TTC549 (cell line): ENCODE measurements around the gene GTF2IRD1.
"Not testable (repeated sequence)": the region's sequence is repeated elsewhere in the genome, so short reads cannot be mapped to it uniquely, and the experiment has no call there.

Experiments used
- FAIRE-seq: peaks from 2 replicates; lab custom pipeline; 2012; peaks lifted over from hg19 to GRCh38; lab: Jason Lieb, UNC

The GTF2IRD1 gene

DNA sequence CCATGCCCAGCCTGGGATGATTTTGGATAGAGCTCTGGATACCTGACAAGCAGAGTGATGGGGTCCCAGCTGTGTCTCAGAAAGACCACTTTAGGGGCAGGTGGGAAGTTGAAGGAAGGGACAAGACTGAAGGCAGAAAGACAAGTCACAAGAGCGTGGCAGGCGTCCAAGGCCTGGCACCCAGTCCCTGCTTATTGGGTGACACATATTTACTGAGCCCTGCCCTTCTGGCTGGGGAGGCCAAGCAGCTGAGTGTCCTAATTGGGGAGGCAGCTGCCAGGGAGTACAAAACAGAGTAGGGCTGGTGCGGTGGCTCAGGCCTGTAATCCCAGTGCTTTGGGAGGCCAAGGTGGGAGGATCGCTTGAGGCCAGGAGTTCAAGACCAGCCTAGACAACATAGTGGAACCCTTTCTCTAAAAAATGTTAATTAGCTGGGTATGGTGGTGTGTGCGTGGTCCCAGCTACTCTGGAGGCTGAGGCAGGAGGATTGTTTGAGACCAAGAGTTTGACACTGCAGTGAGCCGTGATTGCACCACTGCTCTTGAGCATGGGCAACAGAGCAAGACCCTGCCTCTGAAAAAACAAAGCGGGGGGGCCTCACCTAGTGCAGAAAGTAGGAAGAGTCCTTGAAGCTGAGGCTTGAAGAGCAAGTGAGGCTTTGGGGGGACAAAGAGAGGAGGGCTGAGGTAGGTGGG lies 150.8 kb downstream of the GTF2IRD1 start:
- FAIRE-seq: no peak

DNA sequence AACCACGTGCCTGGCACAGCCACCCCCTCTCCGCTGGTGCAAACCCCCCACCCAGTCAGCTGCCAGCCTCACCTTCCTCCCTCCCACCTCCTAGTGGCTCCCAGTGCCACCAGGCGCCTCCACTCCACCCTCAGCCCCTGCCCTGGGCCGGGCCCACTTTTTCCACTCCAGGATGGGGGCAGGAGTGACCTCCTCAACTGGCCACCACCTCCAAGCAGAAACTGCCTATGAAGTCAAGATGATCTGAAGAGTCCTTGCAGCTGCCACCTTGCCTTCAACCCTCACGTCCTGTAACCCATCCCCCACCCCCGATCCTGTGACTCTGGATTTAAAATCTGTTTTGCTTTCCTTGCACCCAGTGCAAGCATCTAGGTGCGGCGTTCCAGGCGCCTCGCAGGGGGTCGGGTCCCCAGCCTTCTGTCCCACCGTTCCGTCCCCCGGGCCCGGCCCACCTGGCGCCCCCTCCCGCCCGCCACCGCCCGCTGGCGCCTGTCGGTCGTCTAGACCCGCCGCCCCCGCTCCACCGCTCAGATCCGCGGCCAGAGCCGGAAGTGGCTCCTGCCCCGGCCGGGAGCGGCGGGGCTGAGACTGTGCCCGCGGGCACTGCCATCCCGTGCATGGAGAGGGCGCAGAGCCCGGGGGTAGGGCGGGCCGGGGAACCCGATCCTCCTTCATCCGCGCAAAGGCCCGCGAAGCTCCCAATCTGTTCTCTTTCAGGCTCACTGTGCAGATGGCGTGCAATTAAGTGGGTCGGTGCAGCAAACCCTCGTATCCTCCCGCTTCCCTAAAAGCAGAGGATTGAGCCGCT lies 152.6 kb downstream of the GTF2IRD1 start:
- no peak for FAIRE-seq

DNA sequence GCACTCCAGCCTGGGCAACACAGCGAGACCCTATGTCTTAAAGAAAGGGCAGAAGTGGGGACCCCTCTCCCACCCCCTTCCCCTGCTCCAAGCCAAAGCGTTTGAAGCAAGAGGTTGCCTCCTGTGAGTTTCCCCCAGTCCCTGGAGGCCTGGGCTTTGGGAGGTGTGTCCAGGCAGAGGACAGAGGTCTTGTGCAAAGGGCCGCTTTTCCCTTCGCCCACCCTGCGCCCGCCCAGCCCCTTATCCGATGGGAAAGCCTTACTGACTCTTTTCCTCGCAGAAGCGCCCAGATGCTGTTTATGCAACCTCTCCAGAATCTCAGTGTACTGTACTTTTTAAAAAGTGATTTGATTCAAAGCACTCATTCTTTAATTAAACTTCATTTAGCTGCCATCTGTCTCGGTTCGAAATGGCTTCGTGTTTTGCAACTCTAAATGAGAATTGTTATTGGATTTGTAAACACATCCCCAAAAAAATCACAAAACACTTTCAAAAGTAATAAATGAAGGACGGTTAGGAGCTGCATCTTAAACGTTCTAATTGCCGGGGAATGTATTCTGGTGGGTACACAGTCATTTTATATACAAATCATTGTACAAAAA lies 153.3 kb downstream of the GTF2IRD1 start:
- FAIRE-seq: no peak

DNA sequence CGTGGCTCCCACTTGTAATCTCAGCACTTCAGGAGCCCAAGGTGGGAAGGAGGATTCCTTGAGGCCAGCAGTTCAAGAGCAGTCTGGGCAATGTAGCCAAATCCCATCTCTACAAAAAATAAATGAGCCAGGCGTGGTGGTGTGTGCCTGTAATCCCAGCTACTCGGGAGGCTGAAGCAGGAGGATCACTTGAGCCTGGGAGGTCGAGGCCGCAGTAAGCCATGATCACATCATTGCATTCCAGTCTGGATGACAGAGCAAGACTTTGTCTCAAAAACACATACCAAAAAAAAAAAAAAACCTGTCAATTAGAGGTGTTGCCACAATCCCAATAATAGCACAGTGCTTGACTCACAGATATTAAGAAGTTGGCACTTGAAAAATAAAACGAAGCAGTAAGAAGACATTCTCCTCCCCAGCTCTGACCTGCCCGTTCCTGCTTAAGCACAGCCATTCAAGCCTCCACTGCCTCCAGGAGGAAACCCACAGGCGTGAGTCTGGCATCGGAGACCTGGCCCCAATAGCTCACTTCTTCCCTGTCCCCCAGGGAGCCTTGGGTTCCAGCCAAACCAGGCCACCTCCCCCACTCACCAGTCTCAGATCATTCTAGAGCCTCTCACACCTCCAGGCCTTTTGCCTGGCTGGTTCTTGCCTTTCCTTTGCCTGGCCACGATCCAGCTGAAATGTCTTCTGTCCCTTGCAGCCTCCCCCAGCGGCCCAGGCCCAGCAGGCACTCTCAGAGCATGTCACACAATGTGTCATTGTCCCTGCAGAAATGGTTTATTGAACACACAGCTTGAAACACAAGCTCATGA lies 158.5 kb downstream of the GTF2IRD1 start:
- FAIRE-seq: no peak

DNA sequence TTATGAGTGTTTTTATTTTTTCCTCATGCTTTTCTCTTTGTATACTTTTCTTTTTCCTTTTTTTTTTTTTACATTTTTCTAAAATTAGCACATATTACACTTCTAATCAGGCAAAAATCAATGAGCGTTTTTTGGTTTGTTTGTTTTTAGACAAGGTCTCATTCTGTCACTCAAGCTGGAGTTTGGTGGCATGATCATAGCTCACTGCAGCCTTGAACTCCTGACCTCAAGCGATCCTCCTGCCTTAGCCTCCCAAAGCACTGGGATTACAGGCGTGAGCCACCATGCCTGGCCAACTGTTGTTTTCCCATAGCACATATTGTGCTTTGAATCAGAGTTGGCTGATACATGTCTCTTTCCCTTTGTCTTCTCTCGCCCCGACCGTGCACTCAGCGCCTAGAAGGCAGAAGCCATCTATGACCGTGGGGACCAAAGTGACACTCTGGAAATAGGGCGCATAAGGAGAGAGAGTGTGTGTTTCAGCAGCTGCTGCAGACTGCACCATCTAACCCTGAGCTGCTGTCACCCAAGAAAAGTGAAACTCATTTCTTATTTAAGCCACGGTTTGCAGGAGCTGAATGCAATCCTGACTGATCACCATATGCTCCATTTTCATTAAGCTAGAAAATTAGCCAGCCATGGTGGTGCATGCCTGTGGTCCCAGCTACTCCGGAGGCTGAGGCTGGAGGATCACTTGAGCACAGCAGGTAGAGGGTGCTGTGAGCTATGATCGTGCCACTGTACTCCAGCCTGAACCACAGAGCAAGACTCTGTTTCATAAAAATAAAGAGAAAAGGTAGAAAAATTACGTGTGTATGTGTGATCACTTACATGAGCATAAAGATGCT lies 162.5 kb downstream of the GTF2IRD1 start:
- no peak for FAIRE-seq

- no peak for FAIRE-seq
Measured at GRCh38 chr7:74617180-74617744, 163.6 kb downstream of the GTF2IRD1 start.

DNA sequence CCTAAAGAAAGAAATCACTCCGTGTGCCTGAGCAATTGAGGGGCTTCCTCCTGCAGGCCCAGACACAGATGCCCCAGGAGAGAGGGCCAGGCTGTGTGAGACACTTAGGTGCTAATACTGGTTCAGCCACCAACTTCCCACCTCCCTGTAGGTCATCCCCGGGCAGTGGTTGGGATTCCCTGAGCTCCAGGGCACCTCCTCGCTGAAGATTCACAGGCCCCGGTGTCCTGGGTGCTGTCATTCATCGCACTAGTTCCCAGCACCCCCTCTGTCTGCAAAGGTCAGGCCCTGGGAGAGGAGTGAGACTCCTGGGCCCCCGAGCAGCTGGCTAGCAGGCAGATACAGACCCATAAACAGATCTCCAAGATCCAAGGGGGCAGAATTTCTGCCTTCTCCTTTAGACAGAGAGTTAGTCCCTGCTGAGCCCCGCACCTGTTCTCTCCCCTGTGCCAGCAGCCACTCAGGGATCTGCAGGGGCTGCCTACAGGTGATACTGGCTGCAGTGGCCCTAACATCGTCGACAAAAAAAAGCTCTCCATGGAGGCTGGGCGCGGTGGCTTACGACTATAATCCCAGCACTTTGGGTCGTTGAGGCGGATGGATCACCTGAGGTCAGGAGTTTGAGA lies 165.6 kb downstream of the GTF2IRD1 start:
- FAIRE-seq: no peak

- FAIRE-seq: no peak
Measured at GRCh38 chr7:74622228-74622749, 168.6 kb downstream of the GTF2IRD1 start.

DNA sequence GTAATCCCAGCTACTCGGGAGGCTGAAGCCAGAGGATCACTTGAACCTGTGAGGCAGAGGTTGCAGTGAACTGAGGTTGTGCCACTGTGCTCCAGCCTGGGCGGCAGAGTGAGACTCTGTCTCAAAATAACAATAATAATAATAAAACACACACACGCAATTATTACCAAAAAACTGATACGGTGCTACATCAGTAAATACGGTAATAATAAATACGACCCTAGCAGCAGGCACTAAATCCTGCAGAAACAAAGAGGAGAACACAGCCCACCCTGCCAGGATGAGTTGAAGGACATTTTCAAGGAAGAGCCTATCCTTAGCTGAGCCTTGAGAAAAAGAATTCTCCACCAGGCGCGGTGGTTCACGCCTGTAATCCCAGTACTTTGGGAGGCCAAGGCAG lies 169.4 kb downstream of the GTF2IRD1 start:
- no peak for FAIRE-seq

DNA sequence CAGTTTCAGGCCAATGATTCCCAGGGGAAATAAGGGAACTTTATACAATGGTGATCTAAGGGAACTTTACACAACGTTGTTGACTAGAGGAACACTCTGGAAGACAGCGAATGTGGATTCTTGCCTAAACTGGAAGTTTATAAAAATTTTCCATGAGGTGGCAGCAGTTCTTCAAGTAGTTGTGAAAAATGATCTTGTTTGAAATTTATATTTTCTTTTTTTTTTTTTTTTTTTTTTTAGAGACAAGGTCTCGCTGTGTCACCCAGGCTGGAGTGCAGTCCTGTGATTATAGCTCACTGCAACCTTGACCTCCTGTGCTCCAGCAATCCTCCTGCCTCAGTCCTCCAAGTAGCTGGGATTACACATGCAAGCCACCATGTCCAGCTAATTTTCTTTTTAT lies 171.7 kb downstream of the GTF2IRD1 start:
- peak; percentile 9 for FAIRE-seq

DNA sequence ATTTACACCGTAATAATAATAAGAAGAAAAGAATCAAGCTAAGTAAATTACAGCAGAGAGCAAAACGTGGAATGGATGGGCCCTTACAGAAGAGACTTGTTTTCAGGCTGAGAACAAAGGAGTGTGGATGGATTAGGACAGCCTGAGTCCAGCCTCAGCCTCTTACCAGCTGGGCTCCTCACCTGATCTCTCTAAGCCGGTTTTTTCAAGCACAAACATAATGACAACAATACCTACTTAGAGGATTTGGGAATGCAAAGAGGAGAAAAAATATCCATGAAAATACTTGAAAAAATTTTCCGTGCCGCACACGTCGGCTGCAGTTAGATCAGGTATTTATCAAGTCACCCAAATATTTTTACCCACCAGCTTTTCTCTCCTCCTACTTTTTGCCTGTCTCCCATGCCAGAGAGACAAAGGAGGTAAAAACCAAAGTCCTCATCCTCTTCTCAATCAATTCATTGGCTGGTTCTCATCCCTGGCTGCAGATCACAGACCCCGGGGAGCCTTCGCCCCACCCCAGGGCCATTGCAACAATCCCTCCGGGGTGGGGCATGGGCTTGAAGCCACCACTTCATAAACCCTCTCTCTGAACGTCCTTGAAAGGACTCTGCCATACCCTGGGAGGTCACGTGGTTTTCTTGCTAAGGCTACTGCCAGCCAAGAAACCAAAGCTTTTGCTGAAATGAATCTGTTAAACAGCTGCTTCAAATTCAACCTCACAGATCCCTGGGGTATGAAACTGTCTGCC lies 174.1 kb downstream of the GTF2IRD1 start:
- FAIRE-seq: no peak

DNA sequence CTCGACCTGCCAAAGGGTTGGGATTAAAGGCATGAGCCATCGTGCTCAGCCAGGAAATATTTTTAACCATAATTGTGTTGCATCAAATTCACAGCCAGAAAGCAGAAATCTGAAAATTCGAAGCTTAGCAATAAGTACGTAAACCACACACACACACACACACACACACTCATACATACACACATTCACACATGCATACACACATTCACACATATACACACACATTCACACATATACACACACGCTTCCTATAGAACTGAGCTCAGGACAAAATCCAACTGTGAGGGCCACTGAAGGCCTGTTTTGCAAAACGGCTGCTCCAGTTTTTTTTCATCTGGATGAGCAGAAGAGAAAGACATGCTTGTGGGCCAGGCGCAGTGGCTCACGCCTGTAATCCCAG lies 178.8 kb downstream of the GTF2IRD1 start:
- FAIRE-seq: no peak

DNA sequence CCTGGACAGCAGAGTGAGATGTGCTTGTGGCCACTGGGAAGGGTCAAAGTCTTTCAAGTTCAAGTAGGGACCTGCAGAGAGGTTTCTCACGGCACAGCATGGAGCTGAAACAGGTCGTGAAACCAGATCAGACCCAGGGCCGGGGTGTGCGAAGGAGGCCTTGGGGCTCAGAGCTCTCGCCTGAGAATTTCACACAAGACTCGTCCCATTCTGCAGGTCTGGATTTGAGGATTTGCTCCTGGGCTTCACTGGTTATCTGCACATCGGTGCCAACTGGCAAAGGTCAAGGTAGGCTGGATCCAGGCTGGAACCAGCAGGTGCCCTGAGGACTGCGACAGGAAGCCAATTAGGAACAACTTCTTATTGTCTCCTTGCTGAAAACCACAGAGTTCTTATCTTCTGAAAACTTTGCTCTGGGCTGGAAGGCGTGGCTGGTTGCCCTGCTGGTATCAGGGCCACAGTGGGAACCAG lies 179.8 kb downstream of the GTF2IRD1 start:
- no peak for FAIRE-seq

GRCh38 chr7:74637745-74638144 lies 184.0 kb downstream of the GTF2IRD1 start:
- no peak for FAIRE-seq

GRCh38 chr7:74650055-74650454 lies 196.3 kb downstream of the GTF2IRD1 start:
- FAIRE-seq: not testable (repeated sequence)

- not testable (repeated sequence) for FAIRE-seq
Measured at GRCh38 chr7:74650493-74651132, 196.9 kb downstream of the GTF2IRD1 start.

DNA sequence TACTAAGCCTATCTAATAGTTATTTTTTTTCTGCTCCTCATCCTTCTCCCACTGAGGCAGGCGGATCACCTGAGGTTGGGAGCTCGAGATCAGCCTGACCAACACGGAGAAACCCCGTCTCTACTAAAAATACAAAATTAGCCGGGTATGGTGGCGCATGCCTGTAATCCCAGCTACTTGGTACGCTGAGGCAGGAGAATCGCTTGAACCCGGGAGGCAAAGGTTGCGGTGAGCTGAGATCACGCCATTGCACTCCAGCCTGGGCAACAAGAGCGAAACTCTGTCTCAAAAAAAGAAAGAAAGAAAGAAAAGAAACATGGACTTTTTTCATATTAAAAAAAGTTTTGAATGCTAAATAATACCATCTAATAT lies 197.4 kb downstream of the GTF2IRD1 start:
- FAIRE-seq: not testable (repeated sequence)
